ENCODE results near the gene MBNL1. TPM values are rescaled to one million over a fixed set of nuclear protein-coding genes. Genes with fewer than 3 reads are reported as not detected.
"Not testable (repeated sequence)": the region's sequence is repeated elsewhere in the genome, so short reads cannot be mapped to it uniquely, and the experiment has no call there.

Gene MBNL1
- total RNA-seq, 1 donor from 2014 or later: 69.4 TPM

DNA sequence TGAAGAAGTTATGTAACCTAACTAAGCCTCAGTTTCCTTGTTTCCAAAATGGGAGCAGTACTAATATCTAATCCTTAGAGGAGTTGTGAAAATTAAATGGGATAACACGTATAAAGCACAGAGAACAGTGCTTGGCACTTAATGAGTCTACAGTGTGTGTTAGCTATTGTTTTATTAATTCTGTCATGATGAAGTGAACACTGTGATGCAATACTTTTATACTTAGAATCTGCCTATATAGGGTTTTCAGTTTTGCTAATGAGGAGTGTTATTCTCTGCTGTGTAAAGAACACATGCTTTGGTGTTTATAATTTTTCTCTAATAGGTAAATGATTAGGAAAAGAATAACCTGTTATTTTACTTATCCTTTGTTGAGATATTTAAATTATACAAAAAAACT lies 65.2 kb downstream of the MBNL1 start:
- no peak for DNase-seq (ENCODE audit: extremely low spot score, unreplicated experiment)
- H3K36me3 Mint-ChIP-seq: peaks cover 4% of the 10 kb centered on the region
- no peak overlapping the region for H3K27ac Mint-ChIP-seq
- H3K4me1 Mint-ChIP-seq (ENCODE audit: unreplicated experiment): peaks cover 6% of the 10 kb centered on the region
- no peaks in the 10 kb centered on the region for H3K9me3 Mint-ChIP-seq
- H3K4me3 Mint-ChIP-seq: no peak overlapping the region
- H3K27me3 Mint-ChIP-seq: no peaks in the 10 kb centered on the region
- no peak for TF ChIP-seq CTCF (conservative IDR thresholded peaks at IDR 0.05)

DNA sequence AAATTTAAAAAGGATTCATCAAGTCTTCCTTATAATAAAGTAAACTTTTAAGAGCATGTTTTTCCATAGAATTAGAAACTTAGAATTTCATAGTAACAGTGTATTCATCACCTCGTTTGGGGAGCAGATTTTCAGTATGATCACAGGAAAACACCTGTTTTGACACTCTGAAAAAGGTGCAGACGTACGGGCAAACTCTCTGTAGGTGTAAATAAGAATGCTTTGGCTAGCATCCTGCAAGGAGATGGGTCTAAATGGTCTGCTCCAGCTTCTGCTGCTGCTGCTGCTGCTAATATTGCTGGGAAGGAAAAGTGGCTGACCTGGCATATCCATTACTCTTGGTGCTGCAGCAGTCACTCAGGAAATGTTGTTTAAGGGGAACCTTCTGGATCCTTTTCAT lies 66.0 kb downstream of the MBNL1 start:
- no peaks in the 10 kb centered on the region for H3K27me3 Mint-ChIP-seq

GRCh38 chr3:152335273-152335672 lies 66.5 kb downstream of the MBNL1 start:
- Mint-ChIP-seq H3K27me3 (no peaks in the 10 kb centered on the region), H3K4me3 (no peak overlapping the region), H3K27ac (no peak overlapping the region), H3K9me3 (no peaks in the 10 kb centered on the region), H3K4me1 (ENCODE audit: unreplicated experiment) (peaks cover 4% of the 10 kb centered on the region), H3K36me3 (peaks cover 3% of the 10 kb centered on the region)
- no peak for DNase-seq (ENCODE audit: extremely low spot score, unreplicated experiment)
- no peak for TF ChIP-seq CTCF (conservative IDR thresholded peaks at IDR 0.05)

More for the DNA sequence above, 66.0 kb downstream of the MBNL1 start:
- peaks cover 4% of the 10 kb centered on the region for H3K4me1 Mint-ChIP-seq (ENCODE audit: unreplicated experiment)
- no peak overlapping the region for H3K27ac Mint-ChIP-seq
- TF ChIP-seq CTCF (conservative IDR thresholded peaks at IDR 0.05): no peak
- H3K9me3 Mint-ChIP-seq: no peaks in the 10 kb centered on the region
- DNase-seq (ENCODE audit: extremely low spot score, unreplicated experiment): no peak
- H3K36me3 Mint-ChIP-seq: peaks cover 3% of the 10 kb centered on the region
- no peak overlapping the region for H3K4me3 Mint-ChIP-seq

- not testable (repeated sequence) for H3K36me3 Mint-ChIP-seq; H3K9me3 Mint-ChIP-seq; H3K4me1 Mint-ChIP-seq (ENCODE audit: unreplicated experiment); DNase-seq (ENCODE audit: extremely low spot score, unreplicated experiment); H3K27me3 Mint-ChIP-seq; H3K4me3 Mint-ChIP-seq; H3K27ac Mint-ChIP-seq
Observed at GRCh38 chr3:152337337-152337736, 68.6 kb downstream of the MBNL1 start.

GRCh38 chr3:152338159-152338720 lies 69.5 kb downstream of the MBNL1 start:
- Mint-ChIP-seq H3K9me3 (no peaks in the 10 kb centered on the region), H3K27me3 (no peaks in the 10 kb centered on the region), H3K4me1 (ENCODE audit: unreplicated experiment) (no peaks in the 10 kb centered on the region), H3K4me3 (no peak overlapping the region), H3K36me3 (peaks cover 9% of the 10 kb centered on the region), H3K27ac (no peak overlapping the region)
- TF ChIP-seq CTCF (conservative IDR thresholded peaks at IDR 0.05): no peak
- DNase-seq (ENCODE audit: extremely low spot score, unreplicated experiment): no peak

GRCh38 chr3:152339881-152340505 lies 71.3 kb downstream of the MBNL1 start:
- Mint-ChIP-seq H3K4me1 (ENCODE audit: unreplicated experiment) (no peaks in the 10 kb centered on the region), H3K36me3 (peaks cover 13% of the 10 kb centered on the region), H3K27ac (no peak overlapping the region), H3K27me3 (no peaks in the 10 kb centered on the region), H3K9me3 (no peaks in the 10 kb centered on the region), H3K4me3 (no peak overlapping the region)
- no peak for DNase-seq (ENCODE audit: extremely low spot score, unreplicated experiment)
- TF ChIP-seq CTCF (conservative IDR thresholded peaks at IDR 0.05): no peak

All from type B pancreatic cell (in vitro differentiated cells).